Breast epithelium (tissue), 3 donors: ENCODE results near the gene TNS3.

Source experiments
- CTCF ChIP-seq, 3 donors: fragments of 450-650 bp; IDR thresholded peaks; one replicate each; pipeline ENCODE4 v1.5.1; 2016 to 2017; ENCODE audit warnings: antibody characterized with exemption in 3 of 3, mild to moderate bottlenecking in 3 of 3, moderate library complexity in 3 of 3
- POLR2AphosphoS5 ChIP-seq, 3 donors: sonication (generic); formaldehyde crosslinking; IDR thresholded peaks; one replicate each; pipeline ENCODE4 v1.6.1; 2017; ENCODE audit warnings: antibody characterized with exemption in 3 of 3

GRCh38 chr7:47228386-47229014 is 353.4 kb downstream of the TNS3 start:
- no peak for TF ChIP-seq POLR2AphosphoS5 (IDR thresholded peaks at IDR 0.05)
- TF ChIP-seq CTCF (IDR thresholded peaks at IDR 0.05): no peak
